CD4-positive, alpha-beta T cell treated with Interleukin-12 subunit alpha and Interleukin-12 subunit beta, for 1 hour (primary cell): ENCODE data around the gene LZTFL1.
"Not testable (repeated sequence)": the region's sequence is repeated elsewhere in the genome, so short reads cannot be mapped to it uniquely, and the experiment has no call there.

Experiments
- DNase-seq: peaks from one replicate; pipeline ENCODE4 v3.0.0-alpha.2; 2020

The LZTFL1 gene

GRCh38 chr3:45864760-45865519, 23.0 kb upstream of the LZTFL1 start:
- no peak for DNase-seq

- no peak for DNase-seq
These were observed 19.3 kb upstream of the LZTFL1 start for GRCh38 chr3:45861043-45861719.

- no peak for DNase-seq
These were observed 18.6 kb upstream of the LZTFL1 start for GRCh38 chr3:45860481-45860880.

- DNase-seq: no peak
These were observed 17.1 kb upstream of the LZTFL1 start for GRCh38 chr3:45858809-45859543.

- not testable (repeated sequence) for DNase-seq
These were observed 15.1 kb upstream of the LZTFL1 start for GRCh38 chr3:45857024-45857423.

- not testable (repeated sequence) for DNase-seq
These were observed 14.4 kb upstream of the LZTFL1 start for GRCh38 chr3:45856323-45856722.

- no peak for DNase-seq
These were observed 10.9 kb upstream of the LZTFL1 start for GRCh38 chr3:45852828-45853227.

- no peak for DNase-seq
These were observed 6.5 kb upstream of the LZTFL1 start for GRCh38 chr3:45848392-45848791.

- DNase-seq: no peak
These were observed 2.7 kb upstream of the LZTFL1 start for GRCh38 chr3:45844616-45845015.

GRCh38 chr3:45842851-45843625, 1.1 kb upstream of the LZTFL1 start:
- no peak for DNase-seq

- DNase-seq: no peak
These were observed 531 bp downstream of the LZTFL1 start for GRCh38 chr3:45841420-45841756.

- DNase-seq: no peak
These were observed 3.5 kb downstream of the LZTFL1 start for GRCh38 chr3:45838466-45838865.

- DNase-seq: no peak
These were observed 9.2 kb downstream of the LZTFL1 start for GRCh38 chr3:45832699-45833098.

- DNase-seq: no peak
These were observed 11.8 kb downstream of the LZTFL1 start for GRCh38 chr3:45830121-45830520.

GRCh38 chr3:45826908-45827307, 15.0 kb downstream of the LZTFL1 start:
- no peak for DNase-seq

GRCh38 chr3:45826321-45826720, 15.6 kb downstream of the LZTFL1 start:
- DNase-seq: no peak

GRCh38 chr3:45821127-45821526, 20.8 kb downstream of the LZTFL1 start:
- no peak for DNase-seq

- DNase-seq: no peak
These were observed 22.4 kb downstream of the LZTFL1 start for GRCh38 chr3:45819543-45819942.

- DNase-seq: no peak
These were observed 23.9 kb downstream of the LZTFL1 start for GRCh38 chr3:45817831-45818522.

GRCh38 chr3:45816544-45816943, 25.4 kb downstream of the LZTFL1 start:
- DNase-seq: no peak

- DNase-seq: no peak
These were observed 27.6 kb downstream of the LZTFL1 start for GRCh38 chr3:45814322-45814721.
